Panc1 (cell line): ENCODE measurements around the gene AKAP6. TPM values are rescaled to one million over a fixed set of nuclear protein-coding genes. Genes with fewer than 3 reads are reported as not detected.

ENCODE experiments used
- ATAC-seq: fragments of 200-7000 bp; cut with Tn5 transposase; 2 replicates; pipeline ENCODE4 v1.9.1; 2020; ENCODE audit warnings: mild to moderate bottlenecking, moderate library complexity
- BruUV-seq: library from RNA; stranded (reverse); fragments of 400-500 nt; replicated peaks from 2 replicates; lab custom pipeline; 2021; lab: Mats Ljungman, UMichigan
- CTCF ChIA-PET: fragments of 300-600 bp; sonication (Branson Sonifier 250); formaldehyde crosslinking; loops from one replicate; lab custom pipeline; 2022; ENCODE audit warnings: antibody characterized with exemption; lab: Charles Lee
- POLR2A ChIA-PET: fragments of 300-600 bp; sonication (Branson Sonifier 250); formaldehyde crosslinking; loops from one replicate; lab custom pipeline; 2022; ENCODE audit warnings: antibody characterized with exemption; lab: Charles Lee
- DNase-seq: peaks from one replicate; pipeline ENCODE4 v3.0.0-alpha.2; 2010; ENCODE audit warnings: low read depth, low spot score
- H3K27ac ChIP-seq: 2 replicates; pipeline ENCODE4 v1.5.1; 2011; ENCODE audit warnings: mild to moderate bottlenecking, low read length, inconsistent platforms
- H3K27me3 ChIP-seq: fragments of 200-500 bp; sonication (Bioruptor generic); 2 replicates; pipeline ENCODE4 v1.6.0; 2014; ENCODE audit warnings: low read length, inconsistent platforms; ENCODE audit not compliant: control insufficient read depth, insufficient read depth
- H3K36me3 ChIP-seq: fragments of 200-500 bp; sonication (Bioruptor generic); 2 replicates; pipeline ENCODE4 v1.5.1; 2014; ENCODE audit warnings: inconsistent platforms, mild to moderate bottlenecking, low read length, moderate library complexity; ENCODE audit not compliant: control insufficient read depth, insufficient read depth
- H3K4me1 ChIP-seq: 2 replicates; pipeline ENCODE4 v1.5.1; 2011; ENCODE audit warnings: inconsistent platforms, mild to moderate bottlenecking, low read length, moderate library complexity; ENCODE audit not compliant: control insufficient read depth, insufficient read depth
- H3K4me3 ChIP-seq, 2 experiments: 2 replicates each; pipeline ENCODE4 v1.5.1; 2011 to 2012; ENCODE audit warnings: low read depth in 2 of 2, low read length in 2 of 2, mild to moderate bottlenecking in 2 of 2, inconsistent platforms in 1 of 2, moderate library complexity in 1 of 2
- H3K9me3 ChIP-seq: fragments of 200-500 bp; sonication (Bioruptor generic); 2 replicates; pipeline ENCODE4 v1.5.1; 2014; ENCODE audit warnings: low read depth, mild to moderate bottlenecking, inconsistent platforms, low read length, moderate library complexity; ENCODE audit not compliant: control insufficient read depth, insufficient read depth
- CTCF ChIP-seq: fragments of 450-650 bp; IDR thresholded peaks from 2 replicates; pipeline ENCODE4 v1.5.1; 2017; ENCODE audit warnings: mild to moderate bottlenecking
- POLR2AphosphoS5 ChIP-seq: IDR thresholded peaks from 2 replicates; pipeline ENCODE4 v1.6.1; 2012; ENCODE audit warnings: mild to moderate bottlenecking, low read depth, low read length, moderate library complexity
- SIN3A ChIP-seq: IDR thresholded peaks from 2 replicates; pipeline ENCODE4 v1.6.1; 2012; ENCODE audit warnings: low read depth, mild to moderate bottlenecking, low read length, moderate library complexity, borderline replicate concordance; ENCODE audit not compliant: insufficient read depth
- TCF7L2 ChIP-seq: IDR thresholded peaks from 2 replicates; pipeline ENCODE4 v1.6.1; 2011; ENCODE audit warnings: mild to moderate bottlenecking, low read depth, low read length, inconsistent platforms
- in situ Hi-C: cut with HindIII; loops from 2 replicates; pipeline ENCODE4 v1.10.0; 2016; ENCODE audit warnings: low sequenced_read_pairs, low pct_unique_long_range_greater_than_20kb
- intact Hi-C: fragments of 100-400 bp; cut with micrococcal nuclease; formaldehyde crosslinking; loops from one replicate; pipeline ENCODE4 v1.10.0; 2022; ENCODE audit not compliant: unreplicated experiment
- total RNA-seq: library from RNA; stranded (reverse); gene quantifications from one replicate; pipeline ENCODE4 v1.2.1, GENCODE V29; 2021; ENCODE audit not compliant: unreplicated experiment
- TF ChIP-seq, protein P1 (sequence below), 2 experiments: IDR thresholded peaks; 2 replicates each; pipeline ENCODE4 v1.6.1; 2011 to 2012; ENCODE audit warnings: low read depth in 2 of 2, control low read depth in 1 of 2, low read length in 1 of 2, mild to moderate bottlenecking in 1 of 2, moderate library complexity in 1 of 2; ENCODE audit not compliant: insufficient read depth in 1 of 2

Gene AKAP6
- total RNA-seq, 1 experiment from 2014 or later, result 0.82 TPM

DNA sequence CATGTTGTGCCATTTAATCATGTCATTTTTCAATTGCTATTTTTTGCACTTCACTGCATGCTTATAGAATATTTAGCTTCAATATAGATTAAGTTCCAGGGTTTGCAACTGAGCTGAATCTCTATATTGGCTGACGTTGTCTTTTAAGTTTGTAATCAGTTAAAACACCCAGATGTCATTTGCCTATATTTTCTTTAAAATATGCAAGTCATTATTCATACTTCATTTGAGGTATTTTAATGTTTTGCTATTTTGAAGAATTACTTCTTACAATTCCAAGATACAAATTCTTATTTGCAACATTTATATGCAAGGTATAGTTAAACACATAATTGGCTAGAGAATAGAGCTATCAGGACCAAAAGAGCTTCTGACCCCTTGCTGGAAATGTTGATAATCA lies 434.6 kb downstream of the AKAP6 start:
- CTCF ChIA-PET, result no interaction called here
- no peak for ATAC-seq
- H3K27ac ChIP-seq, result no peak overlapping the region

GRCh38 chr14:32764131-32764530 lies 435.0 kb downstream of the AKAP6 start:
- DNase-seq (no peak), ATAC-seq (no peak)
- H3K9me3 ChIP-seq, result no peaks in the 10 kb centered on the region
- no peak overlapping the region for H3K4me3 ChIP-seq
- POLR2A ChIA-PET, result no interaction called here
- intact Hi-C loops, result no loop called here
- TF ChIP-seq POLR2AphosphoS5 (no peak), TCF7L2 (no peak), CTCF (no peak), SIN3A (no peak)
- TF ChIP-seq, protein P1, sequence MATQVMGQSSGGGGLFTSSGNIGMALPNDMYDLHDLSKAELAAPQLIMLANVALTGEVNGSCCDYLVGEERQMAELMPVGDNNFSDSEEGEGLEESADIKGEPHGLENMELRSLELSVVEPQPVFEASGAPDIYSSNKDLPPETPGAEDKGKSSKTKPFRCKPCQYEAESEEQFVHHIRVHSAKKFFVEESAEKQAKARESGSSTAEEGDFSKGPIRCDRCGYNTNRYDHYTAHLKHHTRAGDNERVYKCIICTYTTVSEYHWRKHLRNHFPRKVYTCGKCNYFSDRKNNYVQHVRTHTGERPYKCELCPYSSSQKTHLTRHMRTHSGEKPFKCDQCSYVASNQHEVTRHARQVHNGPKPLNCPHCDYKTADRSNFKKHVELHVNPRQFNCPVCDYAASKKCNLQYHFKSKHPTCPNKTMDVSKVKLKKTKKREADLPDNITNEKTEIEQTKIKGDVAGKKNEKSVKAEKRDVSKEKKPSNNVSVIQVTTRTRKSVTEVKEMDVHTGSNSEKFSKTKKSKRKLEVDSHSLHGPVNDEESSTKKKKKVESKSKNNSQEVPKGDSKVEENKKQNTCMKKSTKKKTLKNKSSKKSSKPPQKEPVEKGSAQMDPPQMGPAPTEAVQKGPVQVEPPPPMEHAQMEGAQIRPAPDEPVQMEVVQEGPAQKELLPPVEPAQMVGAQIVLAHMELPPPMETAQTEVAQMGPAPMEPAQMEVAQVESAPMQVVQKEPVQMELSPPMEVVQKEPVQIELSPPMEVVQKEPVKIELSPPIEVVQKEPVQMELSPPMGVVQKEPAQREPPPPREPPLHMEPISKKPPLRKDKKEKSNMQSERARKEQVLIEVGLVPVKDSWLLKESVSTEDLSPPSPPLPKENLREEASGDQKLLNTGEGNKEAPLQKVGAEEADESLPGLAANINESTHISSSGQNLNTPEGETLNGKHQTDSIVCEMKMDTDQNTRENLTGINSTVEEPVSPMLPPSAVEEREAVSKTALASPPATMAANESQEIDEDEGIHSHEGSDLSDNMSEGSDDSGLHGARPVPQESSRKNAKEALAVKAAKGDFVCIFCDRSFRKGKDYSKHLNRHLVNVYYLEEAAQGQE (IDR thresholded peaks at IDR 0.05; ENCODE audit: insufficient read depth in 1 of 2, low read depth in 2 of 2, low read length in 1 of 2), result no peak
- H3K27ac ChIP-seq, result no peak overlapping the region
- no peaks in the 10 kb centered on the region for H3K27me3 ChIP-seq
- no peaks in the 10 kb centered on the region for H3K4me1 ChIP-seq
- no peaks in the 10 kb centered on the region for H3K36me3 ChIP-seq
- in situ Hi-C loops, result no loop called here
- CTCF ChIA-PET, result no interaction called here
- BruUV-seq, result no TSS peak

More for the DNA sequence above, 434.6 kb downstream of the AKAP6 start:
- in situ Hi-C loops (no loop called here), intact Hi-C loops (no loop called here)
- Histone ChIP-seq H3K4me3 (no peak overlapping the region), H3K9me3 (no peaks in the 10 kb centered on the region), H3K4me1 (no peaks in the 10 kb centered on the region), H3K27me3 (no peaks in the 10 kb centered on the region), H3K36me3 (no peaks in the 10 kb centered on the region)
- DNase-seq, result no peak
- TF ChIP-seq TCF7L2 (no peak), CTCF (no peak), POLR2AphosphoS5 (no peak), SIN3A (no peak)
- TF ChIP-seq, protein P1 (IDR thresholded peaks at IDR 0.05; ENCODE audit: insufficient read depth in 1 of 2, low read depth in 2 of 2, low read length in 1 of 2), result no peak
- no TSS peak for BruUV-seq
- POLR2A ChIA-PET, result no interaction called here
